Activated CD4-positive, alpha-beta T cell treated with anti-CD3 and anti-CD28 coated beads, Interleukin-2, amount 50 U/mL, for 1 hour (primary cell): ENCODE data around the gene ASPHD1.
"Not testable (repeated sequence)": the region's sequence is repeated elsewhere in the genome, so short reads cannot be mapped to it uniquely, and the experiment has no call there.

Source experiments
- DNase-seq: peaks from one replicate; pipeline ENCODE4 v3.0.0-alpha.2; 2020

The ASPHD1 gene

GRCh38 chr16:29908719-29909220 is 8.5 kb downstream of the ASPHD1 start:
- DNase-seq, result no peak

- DNase-seq, result no peak
Observed at GRCh38 chr16:29909391-29909790, 9.1 kb downstream of the ASPHD1 start.

DNA sequence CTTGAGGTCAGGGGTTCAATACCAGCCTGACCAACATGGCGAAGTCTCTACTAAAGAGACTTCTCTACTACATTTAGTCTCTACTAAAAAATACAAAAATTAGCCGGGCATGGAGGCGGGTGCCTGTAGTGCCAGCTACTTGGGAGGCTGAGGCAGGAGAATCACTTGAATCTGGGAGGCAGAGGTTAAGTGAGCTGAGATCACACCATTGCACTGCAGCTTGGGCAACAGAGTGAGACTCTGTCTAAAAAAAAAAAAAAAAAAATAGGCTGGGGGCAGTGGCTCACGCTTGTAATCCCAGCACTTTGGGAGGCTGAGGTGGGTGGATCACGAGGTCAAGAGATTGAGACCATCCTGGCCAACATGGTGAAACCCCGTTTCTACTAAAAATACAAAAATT is 9.6 kb downstream of the ASPHD1 start:
- DNase-seq, result not testable (repeated sequence)

DNA sequence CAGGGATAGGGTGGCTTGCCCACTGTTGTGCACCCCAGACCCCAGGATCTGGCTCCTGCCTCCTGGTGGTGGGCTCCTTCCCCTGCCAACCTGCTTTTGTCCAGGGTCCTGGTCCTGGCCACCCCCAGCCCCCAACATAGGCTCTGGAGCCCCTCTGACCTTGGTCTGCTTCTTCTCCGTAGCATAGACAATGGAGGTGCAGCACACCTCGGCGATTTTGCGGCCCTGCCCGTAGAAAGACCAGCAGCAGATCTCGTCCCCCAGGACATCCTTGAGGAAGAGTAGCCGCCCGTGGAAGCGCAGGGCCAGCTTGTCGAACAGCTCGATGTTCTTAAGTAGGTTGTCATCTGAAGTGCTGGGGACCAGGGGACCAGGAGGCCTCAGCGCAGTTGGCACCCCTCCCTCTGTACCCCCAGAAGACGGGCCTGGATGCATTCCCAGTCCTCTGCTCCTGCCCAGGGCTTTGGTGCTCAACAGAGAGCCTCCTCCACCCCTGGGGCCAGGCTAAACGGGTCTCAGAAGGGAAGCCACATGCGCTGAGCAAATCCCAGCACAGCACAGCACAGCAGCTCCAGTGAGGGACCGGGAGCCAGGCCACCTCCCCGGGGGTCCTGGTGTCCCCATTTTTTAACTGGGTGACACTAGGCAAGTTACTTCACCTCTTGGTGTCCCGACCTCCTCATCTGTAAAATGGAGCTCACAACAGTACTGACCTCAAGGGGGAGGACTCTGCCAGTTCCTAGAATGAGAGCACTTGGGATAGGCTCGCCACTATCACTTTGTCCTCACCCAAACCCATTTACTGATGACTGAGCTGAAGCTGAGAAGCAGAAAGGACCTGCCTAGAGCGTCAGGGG is 10.8 kb downstream of the ASPHD1 start:
- DNase-seq, result no peak

- DNase-seq, result no peak
Observed at GRCh38 chr16:29911676-29912010, 11.4 kb downstream of the ASPHD1 start.

DNA sequence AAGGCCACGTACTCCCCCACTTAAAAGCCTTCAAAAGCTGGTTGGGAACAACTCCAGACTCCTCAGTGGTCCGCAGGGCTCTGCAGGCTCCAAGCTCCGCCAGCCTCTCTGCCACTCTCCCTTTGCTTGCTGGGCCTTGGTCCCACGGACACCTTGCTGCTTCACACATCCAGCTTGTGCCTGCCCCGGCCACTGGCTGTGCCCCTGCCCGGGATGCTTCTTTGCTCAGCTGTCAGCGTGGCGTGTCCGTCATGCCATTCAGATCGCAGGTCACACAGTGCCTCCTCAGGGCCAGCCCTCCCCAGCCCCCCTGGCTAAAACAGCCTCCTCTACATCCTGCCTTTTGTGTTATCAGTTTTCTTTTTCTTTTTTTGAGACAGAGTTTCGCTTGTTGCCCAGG is 11.8 kb downstream of the ASPHD1 start:
- DNase-seq, result no peak

DNA sequence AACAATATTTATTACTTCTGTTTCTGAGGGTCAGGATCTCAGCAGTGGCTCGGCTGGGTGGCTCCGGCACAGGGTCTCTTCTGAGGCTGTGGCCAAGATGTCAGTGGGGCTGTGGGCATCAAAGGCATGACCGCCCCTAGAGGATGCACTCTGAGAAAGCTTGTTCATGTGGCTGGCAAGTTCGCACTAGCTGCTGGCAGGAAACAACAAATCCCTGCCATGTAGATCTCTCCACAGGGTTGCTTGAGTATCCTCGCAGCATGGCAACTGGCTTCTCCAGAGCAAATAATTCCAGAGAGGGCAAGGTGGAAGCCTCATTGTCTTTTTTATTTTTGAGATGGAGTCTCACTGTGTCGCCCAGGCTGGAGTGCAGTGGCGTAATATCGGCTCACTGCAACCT is 13.2 kb downstream of the ASPHD1 start:
- no peak for DNase-seq

DNA sequence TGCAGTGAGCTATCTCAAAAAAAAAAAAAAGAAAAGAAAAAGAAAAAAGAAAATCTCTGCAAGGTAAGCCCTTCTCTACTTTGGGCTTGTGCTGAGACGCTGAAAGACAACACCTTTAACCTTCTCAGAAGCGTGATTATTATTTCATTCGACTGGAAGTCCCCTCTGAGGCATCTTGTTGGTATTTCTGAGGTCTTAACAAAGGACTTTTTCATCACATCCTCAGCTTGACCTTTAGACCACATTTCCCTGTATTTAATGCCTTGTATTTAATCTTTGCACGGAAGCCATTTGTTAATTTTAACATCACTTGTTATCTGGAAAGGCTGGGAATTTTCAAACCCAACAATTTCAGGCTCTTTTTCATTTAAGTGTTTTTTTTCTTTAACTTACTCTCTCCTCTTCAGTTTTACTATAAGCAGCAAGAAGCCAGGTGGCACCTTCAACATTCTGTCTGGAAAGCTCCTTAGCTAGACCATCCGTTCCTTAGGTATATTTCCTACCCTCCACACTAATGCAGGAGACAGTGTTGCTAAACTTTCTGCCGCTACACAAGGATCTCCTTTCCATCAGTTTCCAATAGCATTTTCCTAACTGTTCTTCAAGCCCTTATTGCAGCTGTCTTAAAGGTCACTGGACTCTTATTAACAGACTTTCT is 15.4 kb downstream of the ASPHD1 start:
- DNase-seq, result no peak

- DNase-seq, result no peak
Observed at GRCh38 chr16:29916979-29917378, 16.7 kb downstream of the ASPHD1 start.

- no peak for DNase-seq
Observed at GRCh38 chr16:29920288-29921033, 20.2 kb downstream of the ASPHD1 start.

DNA sequence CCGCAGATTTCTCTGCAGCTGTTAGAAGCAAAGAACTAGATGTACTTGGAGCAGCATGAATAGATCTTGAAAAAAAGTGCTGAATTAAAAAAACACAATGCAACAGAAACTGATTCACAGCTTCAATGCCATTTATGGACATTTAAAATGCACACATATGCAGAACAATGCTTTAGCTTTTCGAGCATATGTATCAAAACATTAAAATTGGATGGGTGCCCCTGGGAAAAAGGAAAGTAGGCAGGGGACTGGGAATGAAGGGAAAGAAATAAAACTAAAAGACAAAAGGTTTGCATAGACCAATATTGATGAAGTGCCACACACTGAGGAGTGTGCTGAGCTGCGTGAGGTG is 20.7 kb downstream of the ASPHD1 start:
- no peak for DNase-seq

DNA sequence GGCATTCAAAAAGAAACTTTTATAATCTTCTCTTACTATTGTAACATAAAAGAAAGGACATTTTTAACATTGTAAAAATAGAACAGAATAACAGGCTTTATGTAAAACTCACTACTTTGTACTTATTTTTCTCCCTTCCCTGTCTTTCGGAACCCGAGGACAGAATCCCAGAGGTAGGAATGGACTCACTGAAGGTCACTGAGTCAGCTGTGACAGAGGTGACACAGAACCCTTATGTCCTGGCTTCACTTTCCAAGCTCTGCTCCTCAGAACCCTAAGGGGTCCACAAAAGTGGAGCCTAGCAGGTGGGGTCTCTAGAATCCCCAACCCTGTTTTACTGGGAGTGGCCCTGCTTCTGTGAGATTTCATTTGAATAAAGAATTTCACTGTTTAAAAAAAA is 22.0 kb downstream of the ASPHD1 start:
- no peak for DNase-seq

DNA sequence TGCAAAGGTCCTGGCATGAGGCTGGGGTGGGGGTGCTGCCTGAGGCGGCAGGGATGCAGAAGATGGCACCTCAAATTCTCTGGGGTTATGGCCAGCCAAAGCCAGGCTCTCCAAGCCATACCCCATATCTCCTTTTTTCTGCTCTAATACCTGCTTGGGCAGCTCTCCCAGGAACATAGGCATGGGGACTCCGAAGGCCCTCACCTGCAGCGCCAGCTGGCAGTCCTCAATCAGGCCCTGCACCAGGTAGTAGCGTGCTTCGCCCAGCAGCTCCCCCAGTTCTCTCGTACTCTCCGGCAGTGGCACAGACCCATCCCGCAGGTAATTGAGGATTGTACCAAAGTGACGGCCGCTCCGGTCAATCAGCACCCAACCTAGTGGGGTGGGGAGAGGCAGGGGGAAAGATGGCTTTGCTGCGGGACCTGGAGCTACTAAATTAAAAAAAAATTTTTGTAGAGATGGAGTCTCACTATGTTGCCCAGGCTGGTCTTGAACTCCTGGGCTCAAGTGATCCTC is 22.8 kb downstream of the ASPHD1 start:
- no peak for DNase-seq

DNA sequence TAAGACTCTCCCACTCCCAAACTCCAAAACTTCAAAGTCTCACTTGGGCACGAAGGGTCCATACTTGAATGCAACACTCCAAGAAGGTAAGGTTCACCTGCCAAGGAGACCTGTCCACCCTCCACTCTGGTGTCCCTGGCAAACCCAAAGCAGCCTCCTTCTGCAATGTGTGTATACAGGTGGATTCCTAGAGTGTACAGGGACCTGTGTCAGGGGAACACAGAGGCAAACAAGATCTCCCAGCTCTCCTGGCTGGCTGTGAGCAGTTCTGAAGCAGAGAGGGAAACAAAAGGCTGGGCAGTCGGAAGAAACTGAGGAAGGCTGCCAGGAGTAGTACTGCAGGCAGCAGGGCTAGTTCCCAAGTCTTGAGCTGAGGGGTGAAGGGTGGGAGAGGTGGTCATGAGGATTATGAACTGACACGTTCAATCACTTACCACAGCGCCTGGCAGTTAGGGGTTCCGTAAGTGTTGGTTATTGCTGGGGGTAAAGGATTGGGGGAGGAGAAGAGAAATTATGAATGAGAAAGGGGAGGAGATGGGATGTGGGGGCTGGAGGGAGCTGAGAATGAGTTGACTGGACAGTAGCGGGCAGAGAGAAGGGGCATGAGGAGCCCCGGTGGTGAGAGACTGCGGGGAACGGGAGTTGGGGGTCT is 24.9 kb downstream of the ASPHD1 start:
- no peak for DNase-seq

GRCh38 chr16:29925781-29926710 is 25.8 kb downstream of the ASPHD1 start, which contains the start of gene KCTD13:
KCTD13 (minus strand) TSS chr16:29926226; CDS start chr16:29926033, 193 bp downstream.
- DNase-seq, result peak; percentile 84

DNA sequence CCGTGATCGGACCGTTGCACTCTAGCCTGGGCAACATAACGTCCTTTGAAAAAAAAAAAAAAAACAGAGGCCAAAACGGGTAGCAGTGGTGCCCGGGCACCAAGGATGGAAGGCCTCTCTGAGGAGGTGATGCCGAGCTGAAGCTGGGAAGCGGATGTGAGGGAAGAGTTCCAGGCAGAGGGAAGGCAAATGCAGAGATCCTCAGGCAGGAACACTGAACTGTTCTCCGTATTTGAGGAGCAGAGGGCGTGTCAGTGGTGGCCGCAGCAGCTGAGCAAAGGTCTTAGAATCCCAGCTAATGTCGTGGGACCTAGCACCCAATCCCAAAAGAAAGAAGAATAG is 26.4 kb downstream of the ASPHD1 start:
- no peak for DNase-seq

DNA sequence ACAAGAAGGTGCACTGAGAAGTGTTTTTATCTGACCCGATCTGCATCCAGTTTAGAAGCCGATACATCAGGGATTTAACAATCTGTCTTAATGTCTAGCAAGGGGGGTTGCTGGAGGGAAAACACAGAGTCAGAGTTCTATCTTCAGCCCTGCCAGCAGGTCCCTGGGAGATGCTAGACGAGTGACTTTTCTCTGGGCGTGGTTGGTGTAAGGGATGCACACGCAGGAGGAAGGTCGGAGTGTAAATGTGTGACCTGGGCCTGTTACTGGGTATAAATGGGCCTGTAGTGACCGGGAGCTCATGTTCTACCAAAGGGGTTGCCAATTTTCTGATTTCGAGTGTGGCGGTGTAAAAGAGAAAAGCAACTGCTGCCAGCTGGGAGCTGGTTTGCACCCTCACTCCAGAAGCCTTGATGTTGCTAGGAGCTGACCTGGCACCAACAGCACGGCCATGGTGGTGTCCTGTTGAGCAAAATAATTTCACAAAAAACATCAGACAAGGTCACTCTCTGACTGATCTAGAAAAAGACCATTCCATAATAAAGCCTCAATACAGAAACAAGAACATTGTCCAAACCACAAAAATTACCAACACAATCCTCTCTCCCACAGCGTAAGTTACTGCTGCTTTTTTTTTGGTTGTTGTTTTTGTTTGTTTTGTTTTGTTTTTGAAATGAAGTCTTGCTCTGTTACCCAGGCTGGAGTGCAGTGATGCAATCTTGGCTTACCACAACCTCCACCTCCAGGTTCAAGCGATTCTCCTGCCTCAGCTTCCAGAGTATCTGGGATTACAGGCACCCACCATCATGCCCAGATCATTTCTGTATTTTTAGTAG is 27.0 kb downstream of the ASPHD1 start:
- no peak for DNase-seq

DNA sequence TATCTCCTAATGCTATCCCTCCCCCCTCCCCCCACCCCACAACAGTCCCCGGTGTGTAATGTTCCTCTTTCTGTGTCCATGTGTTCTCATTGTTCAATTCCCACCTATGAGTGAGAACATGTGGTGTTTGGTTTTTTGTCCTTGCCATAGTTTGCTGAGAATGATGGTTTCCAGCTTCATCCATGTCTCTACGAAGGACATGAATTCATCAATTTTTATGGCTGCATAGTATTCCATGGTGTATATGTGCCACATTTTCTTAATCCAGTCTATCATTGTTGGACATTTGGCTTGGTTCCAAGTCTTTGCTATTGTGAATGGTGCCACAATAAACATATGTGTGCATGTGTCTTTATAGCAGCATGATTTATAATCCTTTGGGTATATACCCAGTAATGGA is 31.5 kb downstream of the ASPHD1 start:
- DNase-seq, result not testable (repeated sequence)

- DNase-seq, result no peak
Observed at GRCh38 chr16:29940656-29941055, 40.4 kb downstream of the ASPHD1 start.

GRCh38 chr16:29943846-29944799 is 43.8 kb downstream of the ASPHD1 start:
- DNase-seq, result no peak
